Measurements from ENCODE around the gene ADAP1.

DNA sequence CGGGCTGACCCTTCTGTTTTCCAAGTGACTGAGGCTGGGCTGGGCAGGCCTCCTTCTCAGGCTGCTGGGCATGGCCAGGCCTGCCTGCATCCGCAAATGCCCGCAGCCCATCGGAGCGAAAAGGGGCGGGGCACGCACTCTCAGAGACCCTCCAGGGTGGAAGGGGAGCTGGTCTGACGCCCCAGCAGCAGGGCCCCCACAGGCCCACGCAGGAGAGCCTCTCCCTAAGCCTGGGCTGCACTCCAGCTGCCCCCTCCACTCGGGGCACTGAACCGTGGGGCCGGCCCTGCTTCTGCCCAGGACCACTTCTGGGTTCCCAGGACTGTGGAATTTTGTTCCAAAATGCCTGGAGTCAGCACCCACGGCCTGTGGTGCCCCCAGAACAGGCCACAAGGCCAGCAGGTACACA lies 9.3 kb downstream of the ADAP1 start:
- no peak for TF ChIP-seq ZFX (CRISPR knock-in tag; IDR thresholded peaks at IDR 0.05; ENCODE audit: low read depth)
- TF ChIP-seq ZFP1 (CRISPR knock-in tag; IDR thresholded peaks at IDR 0.05), result no peak
- TF ChIP-seq ZNF256 (CRISPR knock-in tag; conservative IDR thresholded peaks at IDR 0.05), result no peak
- no peak for TF ChIP-seq POLR2A (IDR thresholded peaks at IDR 0.05; ENCODE audit: insufficient read depth in 1 of 2, low read depth in 2 of 2, low read length in 2 of 2)
- no peak for TF ChIP-seq MTF1 (CRISPR knock-in tag; IDR thresholded peaks at IDR 0.05)
- no peak for TF ChIP-seq CHD4 (IDR thresholded peaks at IDR 0.05; ENCODE audit: borderline replicate concordance, low read length)
- TF ChIP-seq ZMYM2 (CRISPR knock-in tag; IDR thresholded peaks at IDR 0.05), result no peak
